HepG2 (cell line): ENCODE measurements around the gene SYT7. TPM values are rescaled to one million over a fixed set of nuclear protein-coding genes. Genes with fewer than 3 reads are reported as not detected.

ENCODE experiments used
- ASH2L ChIP-seq: fragments of 300-600, 200-600 bp; sonication (generic); IDR thresholded peaks from 2 replicates; pipeline ENCODE4 v1.7.0; 2017; ENCODE audit warnings: low read depth, mild to moderate bottlenecking, moderate library complexity, mixed read lengths, low read length; ENCODE audit not compliant: insufficient read length
- FOXK1 ChIP-seq: sonication (generic); formaldehyde crosslinking; IDR thresholded peaks from 2 replicates; pipeline ENCODE4 v1.4.0; 2020; ENCODE audit warnings: low read depth, missing genetic modification reagents, borderline replicate concordance
- GATAD1 ChIP-seq: IDR thresholded peaks from 2 replicates; pipeline ENCODE4 v1.6.1; 2016; ENCODE audit warnings: missing genetic modification reagents, missing compliant biosample characterization
- HNRNPK ChIP-seq: fragments of 200-400 bp; formaldehyde crosslinking; IDR thresholded peaks from 2 replicates; pipeline ENCODE4 v1.6.1; 2018; ENCODE audit warnings: low read length, low read depth, moderate library complexity, mild to moderate bottlenecking; ENCODE audit not compliant: poor library complexity, severe bottlenecking
- KLF6 ChIP-seq: IDR thresholded peaks from 2 replicates; pipeline ENCODE4 v1.8.0; 2016; ENCODE audit warnings: missing biosample characterization, missing genetic modification reagents
- ONECUT2 ChIP-seq: sonication (generic); formaldehyde crosslinking; IDR thresholded peaks from 2 replicates; pipeline ENCODE4 v1.4.0; 2020; ENCODE audit warnings: missing genetic modification reagents
- PHF21A ChIP-seq: sonication (generic); formaldehyde crosslinking; IDR thresholded peaks from 2 replicates; pipeline ENCODE4 v1.5.0; 2020; ENCODE audit warnings: mild to moderate bottlenecking, missing genetic modification reagents
- RFXAP ChIP-seq: sonication (generic); formaldehyde crosslinking; IDR thresholded peaks from 2 replicates; pipeline ENCODE4 v1.4.0; 2020; ENCODE audit warnings: missing genetic modification reagents, borderline replicate concordance
- SATB2 ChIP-seq: sonication (generic); formaldehyde crosslinking; IDR thresholded peaks from 2 replicates; pipeline ENCODE4 v1.5.0; 2020; ENCODE audit warnings: missing genetic modification reagents
- SMARCE1 ChIP-seq: fragments of 450-650 bp; IDR thresholded peaks from 2 replicates; pipeline ENCODE4 v1.6.1; 2017; ENCODE audit warnings: borderline replicate concordance
- TBX2 ChIP-seq: sonication (generic); formaldehyde crosslinking; IDR thresholded peaks from 2 replicates; pipeline ENCODE4 v1.5.0; 2020; ENCODE audit warnings: missing genetic modification reagents, mild to moderate bottlenecking, borderline replicate concordance
- ZBTB20 ChIP-seq: sonication (generic); formaldehyde crosslinking; IDR thresholded peaks from 2 replicates; pipeline ENCODE4 v1.8.1; 2023; ENCODE audit warnings: missing genetic modification reagents, low read depth, mild to moderate bottlenecking, borderline replicate concordance
- ZC3H13 ChIP-seq: sonication (generic); formaldehyde crosslinking; IDR thresholded peaks from 2 replicates; pipeline ENCODE4 v1.8.1; 2023; ENCODE audit warnings: mild to moderate bottlenecking, missing genetic modification reagents, moderate library complexity
- ZNF546 ChIP-seq: sonication (generic); formaldehyde crosslinking; conservative IDR thresholded peaks from 2 replicates; pipeline ENCODE4 v1.8.1; 2023; ENCODE audit warnings: mild to moderate bottlenecking, missing genetic modification reagents
- ZNF780A ChIP-seq: sonication (generic); formaldehyde crosslinking; IDR thresholded peaks from 2 replicates; pipeline ENCODE4 v1.8.0; 2022; ENCODE audit warnings: mild to moderate bottlenecking, missing genetic modification reagents, moderate library complexity
- polyA plus RNA-seq, 8 experiments: library from polyadenylated mRNA; depleted of rRNA in 3 of 8; stranded (reverse) in 7 of 8; unstranded in 1 of 8; fragments of >200 nt; fragmentation: Illumina TruSeq in 4 of 8; extraction: Trizol in 4 of 8; gene quantifications; 2 replicates each; pipeline versions ENCODE4 v1.2.1 to v1.2.3, GENCODE V29; 2011 to 2016; ENCODE audit warnings: low read depth in 4 of 8, missing spikeins in 1 of 8, mixed read lengths in 1 of 8; ENCODE audit not compliant: insufficient read depth in 1 of 8
- total RNA-seq, 5 experiments: library from RNA; depleted of rRNA; stranded (reverse); fragments of >200 nt; fragmentation: Illumina TruSeq; extraction: Trizol; gene quantifications; 2 replicates each; pipeline ENCODE4 v1.2.3, GENCODE V29; 2016; ENCODE audit warnings: low read depth in 1 of 5
- TF ChIP-seq, protein P1 (sequence below): sonication (generic); formaldehyde crosslinking; IDR thresholded peaks from 2 replicates; pipeline ENCODE4 v1.4.0; 2020; ENCODE audit warnings: missing genetic modification reagents, borderline replicate concordance
- TF ChIP-seq, protein P2 (sequence below): sonication (generic); formaldehyde crosslinking; conservative IDR thresholded peaks from 2 replicates; pipeline ENCODE4 v1.4.0; 2020; ENCODE audit warnings: missing genetic modification reagents
- TF ChIP-seq, protein P3 (sequence below): sonication (generic); formaldehyde crosslinking; IDR thresholded peaks from 2 replicates; pipeline ENCODE4 v1.4.0; 2020; ENCODE audit warnings: missing genetic modification reagents
- TF ChIP-seq, protein P4 (sequence below): sonication (generic); formaldehyde crosslinking; IDR thresholded peaks from 2 replicates; pipeline ENCODE4 v1.4.0; 2020; ENCODE audit warnings: low read depth, mild to moderate bottlenecking, missing genetic modification reagents

Gene SYT7
- total and polyA plus RNA-seq, 2 of the 13 experiments (the other 11 are each of a cell fraction or from before 2014, with no cell fraction given) = 1.4 to 4.4 TPM

DNA sequence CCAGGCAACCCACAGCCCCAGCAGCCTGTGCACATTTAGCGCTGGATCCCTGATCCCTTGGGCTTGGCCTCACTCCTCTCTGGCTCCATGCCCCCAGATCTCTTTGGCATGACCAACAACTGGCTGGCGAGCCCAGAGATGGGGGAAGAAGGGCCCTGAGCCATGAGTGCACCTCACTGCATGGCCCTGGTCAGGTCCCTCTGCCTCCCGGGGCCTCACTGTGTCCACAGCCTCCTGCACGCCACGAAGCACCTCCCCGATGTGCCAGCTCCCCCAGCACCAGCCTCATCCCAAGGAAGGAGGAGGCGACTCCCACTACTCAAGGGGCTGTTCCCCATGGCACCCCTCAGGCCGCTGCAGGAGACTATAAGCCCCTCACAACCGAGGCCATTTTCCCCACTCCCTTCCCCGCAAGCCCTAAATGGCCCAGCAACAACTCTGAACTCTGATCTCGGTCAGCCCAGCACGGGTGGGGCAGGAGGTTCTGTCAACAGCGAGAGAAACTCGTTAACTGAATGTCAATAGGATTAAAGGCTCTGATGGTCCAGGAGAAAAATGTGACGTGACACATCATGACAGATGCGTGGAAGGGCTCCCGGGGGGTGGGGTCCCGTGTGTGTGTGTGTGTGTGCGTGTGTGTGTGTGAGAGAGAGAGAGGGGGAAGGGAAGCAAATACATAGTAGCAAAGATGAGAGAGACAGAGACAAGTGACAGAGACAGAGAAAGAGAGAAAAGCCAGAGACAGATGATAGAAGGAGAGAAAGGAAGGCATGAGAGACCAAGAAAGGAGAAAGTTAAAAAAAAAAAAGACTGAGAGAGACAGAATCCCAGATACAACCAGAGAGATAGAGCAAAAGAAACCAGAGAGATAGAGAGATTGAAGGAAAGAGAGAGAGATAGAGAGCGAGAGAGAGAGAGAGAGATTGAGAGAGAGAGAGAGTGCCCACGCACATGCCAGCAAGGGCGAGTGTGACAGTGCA, 28.4 kb upstream of the SYT7 start (continued):
- TF ChIP-seq, protein P1, sequence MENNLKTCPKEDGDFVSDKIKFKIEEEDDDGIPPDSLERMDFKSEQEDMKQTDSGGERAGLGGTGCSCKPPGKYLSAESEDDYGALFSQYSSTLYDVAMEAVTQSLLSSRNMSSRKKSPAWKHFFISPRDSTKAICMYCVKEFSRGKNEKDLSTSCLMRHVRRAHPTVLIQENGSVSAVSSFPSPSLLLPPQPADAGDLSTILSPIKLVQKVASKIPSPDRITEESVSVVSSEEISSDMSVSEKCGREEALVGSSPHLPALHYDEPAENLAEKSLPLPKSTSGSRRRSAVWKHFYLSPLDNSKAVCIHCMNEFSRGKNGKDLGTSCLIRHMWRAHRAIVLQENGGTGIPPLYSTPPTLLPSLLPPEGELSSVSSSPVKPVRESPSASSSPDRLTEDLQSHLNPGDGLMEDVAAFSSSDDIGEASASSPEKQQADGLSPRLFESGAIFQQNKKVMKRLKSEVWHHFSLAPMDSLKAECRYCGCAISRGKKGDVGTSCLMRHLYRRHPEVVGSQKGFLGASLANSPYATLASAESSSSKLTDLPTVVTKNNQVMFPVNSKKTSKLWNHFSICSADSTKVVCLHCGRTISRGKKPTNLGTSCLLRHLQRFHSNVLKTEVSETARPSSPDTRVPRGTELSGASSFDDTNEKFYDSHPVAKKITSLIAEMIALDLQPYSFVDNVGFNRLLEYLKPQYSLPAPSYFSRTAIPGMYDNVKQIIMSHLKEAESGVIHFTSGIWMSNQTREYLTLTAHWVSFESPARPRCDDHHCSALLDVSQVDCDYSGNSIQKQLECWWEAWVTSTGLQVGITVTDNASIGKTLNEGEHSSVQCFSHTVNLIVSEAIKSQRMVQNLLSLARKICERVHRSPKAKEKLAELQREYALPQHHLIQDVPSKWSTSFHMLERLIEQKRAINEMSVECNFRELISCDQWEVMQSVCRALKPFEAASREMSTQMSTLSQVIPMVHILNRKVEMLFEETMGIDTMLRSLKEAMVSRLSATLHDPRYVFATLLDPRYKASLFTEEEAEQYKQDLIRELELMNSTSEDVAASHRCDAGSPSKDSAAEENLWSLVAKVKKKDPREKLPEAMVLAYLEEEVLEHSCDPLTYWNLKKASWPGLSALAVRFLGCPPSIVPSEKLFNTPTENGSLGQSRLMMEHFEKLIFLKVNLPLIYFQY = peak; percentile 76; the same call in 1 of the 2 replicates
- TF ChIP-seq ZNF780A (CRISPR knock-in tag) = peak; percentile 34; the same call in 1 of the 2 replicates
- TF ChIP-seq, protein P2, sequence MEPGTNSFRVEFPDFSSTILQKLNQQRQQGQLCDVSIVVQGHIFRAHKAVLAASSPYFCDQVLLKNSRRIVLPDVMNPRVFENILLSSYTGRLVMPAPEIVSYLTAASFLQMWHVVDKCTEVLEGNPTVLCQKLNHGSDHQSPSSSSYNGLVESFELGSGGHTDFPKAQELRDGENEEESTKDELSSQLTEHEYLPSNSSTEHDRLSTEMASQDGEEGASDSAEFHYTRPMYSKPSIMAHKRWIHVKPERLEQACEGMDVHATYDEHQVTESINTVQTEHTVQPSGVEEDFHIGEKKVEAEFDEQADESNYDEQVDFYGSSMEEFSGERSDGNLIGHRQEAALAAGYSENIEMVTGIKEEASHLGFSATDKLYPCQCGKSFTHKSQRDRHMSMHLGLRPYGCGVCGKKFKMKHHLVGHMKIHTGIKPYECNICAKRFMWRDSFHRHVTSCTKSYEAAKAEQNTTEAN (CRISPR knock-in tag) = peak; percentile 92
- TF ChIP-seq ONECUT2 = 0 out of 2 replicates have a peak, but pooled peaks have one; percentile 26
- peak; percentile 74; the same call in 1 of the 2 replicates for TF ChIP-seq ZC3H13 (CRISPR knock-in tag)
- TF ChIP-seq SATB2 (CRISPR knock-in tag) = no peak
- TF ChIP-seq ZNF546 = no peak
- TF ChIP-seq, protein P3, sequence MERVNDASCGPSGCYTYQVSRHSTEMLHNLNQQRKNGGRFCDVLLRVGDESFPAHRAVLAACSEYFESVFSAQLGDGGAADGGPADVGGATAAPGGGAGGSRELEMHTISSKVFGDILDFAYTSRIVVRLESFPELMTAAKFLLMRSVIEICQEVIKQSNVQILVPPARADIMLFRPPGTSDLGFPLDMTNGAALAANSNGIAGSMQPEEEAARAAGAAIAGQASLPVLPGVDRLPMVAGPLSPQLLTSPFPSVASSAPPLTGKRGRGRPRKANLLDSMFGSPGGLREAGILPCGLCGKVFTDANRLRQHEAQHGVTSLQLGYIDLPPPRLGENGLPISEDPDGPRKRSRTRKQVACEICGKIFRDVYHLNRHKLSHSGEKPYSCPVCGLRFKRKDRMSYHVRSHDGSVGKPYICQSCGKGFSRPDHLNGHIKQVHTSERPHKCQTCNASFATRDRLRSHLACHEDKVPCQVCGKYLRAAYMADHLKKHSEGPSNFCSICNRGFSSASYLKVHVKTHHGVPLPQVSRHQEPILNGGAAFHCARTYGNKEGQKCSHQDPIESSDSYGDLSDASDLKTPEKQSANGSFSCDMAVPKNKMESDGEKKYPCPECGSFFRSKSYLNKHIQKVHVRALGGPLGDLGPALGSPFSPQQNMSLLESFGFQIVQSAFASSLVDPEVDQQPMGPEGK (CRISPR knock-in tag) = peak; percentile 88
- no peak for TF ChIP-seq HNRNPK
- peak; percentile 94 for TF ChIP-seq TBX2
- 0 out of 2 replicates have a peak, but pooled peaks have one; percentile 14 for TF ChIP-seq GATAD1
- peak; percentile 63; the same call in 1 of the 2 replicates for TF ChIP-seq FOXK1
- TF ChIP-seq SMARCE1 = no peak
- TF ChIP-seq KLF6 (CRISPR knock-in tag) = no peak
- TF ChIP-seq PHF21A (CRISPR knock-in tag) = peak; percentile 88
- TF ChIP-seq RFXAP (CRISPR knock-in tag) = peak; percentile 98
- TF ChIP-seq, protein P4, sequence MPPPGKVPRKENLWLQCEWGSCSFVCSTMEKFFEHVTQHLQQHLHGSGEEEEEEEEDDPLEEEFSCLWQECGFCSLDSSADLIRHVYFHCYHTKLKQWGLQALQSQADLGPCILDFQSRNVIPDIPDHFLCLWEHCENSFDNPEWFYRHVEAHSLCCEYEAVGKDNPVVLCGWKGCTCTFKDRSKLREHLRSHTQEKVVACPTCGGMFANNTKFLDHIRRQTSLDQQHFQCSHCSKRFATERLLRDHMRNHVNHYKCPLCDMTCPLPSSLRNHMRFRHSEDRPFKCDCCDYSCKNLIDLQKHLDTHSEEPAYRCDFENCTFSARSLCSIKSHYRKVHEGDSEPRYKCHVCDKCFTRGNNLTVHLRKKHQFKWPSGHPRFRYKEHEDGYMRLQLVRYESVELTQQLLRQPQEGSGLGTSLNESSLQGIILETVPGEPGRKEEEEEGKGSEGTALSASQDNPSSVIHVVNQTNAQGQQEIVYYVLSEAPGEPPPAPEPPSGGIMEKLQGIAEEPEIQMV = 0 out of 2 replicates have a peak, but pooled peaks have one; percentile 51
- peak; percentile 65; the same call in 1 of the 2 replicates for TF ChIP-seq ZBTB20 (CRISPR knock-in tag)
- TF ChIP-seq ASH2L = peak; percentile 89
